Epithelial cell of proximal tubule (primary cell): Measurements from ENCODE around the gene RNU5B-1. TPM values are rescaled to one million over a fixed set of nuclear protein-coding genes. Genes with fewer than 3 reads are reported as not detected.

Experiments used
- DNase-seq: peaks from one replicate; pipeline ENCODE4 v3.0.0-alpha.2; 2011; ENCODE audit warnings: low read depth
- H3K4me3 ChIP-seq: 2 replicates; pipeline ENCODE4 v1.5.1; 2011; ENCODE audit warnings: low read depth, mild to moderate bottlenecking, low read length
- total RNA-seq: library from RNA; depleted of rRNA; stranded (reverse); fragments of >200 nt; gene quantifications from 2 replicates; pipeline ENCODE4 v1.2.3, GENCODE V29; 2015
- TF ChIP-seq, protein P1 (sequence below): conservative IDR thresholded peaks from 2 replicates; pipeline ENCODE4 v1.5.1; 2012; ENCODE audit warnings: low read depth, mild to moderate bottlenecking, low read length

The RNU5B-1 gene
- not detected in 2 replicates for total RNA-seq

DNA sequence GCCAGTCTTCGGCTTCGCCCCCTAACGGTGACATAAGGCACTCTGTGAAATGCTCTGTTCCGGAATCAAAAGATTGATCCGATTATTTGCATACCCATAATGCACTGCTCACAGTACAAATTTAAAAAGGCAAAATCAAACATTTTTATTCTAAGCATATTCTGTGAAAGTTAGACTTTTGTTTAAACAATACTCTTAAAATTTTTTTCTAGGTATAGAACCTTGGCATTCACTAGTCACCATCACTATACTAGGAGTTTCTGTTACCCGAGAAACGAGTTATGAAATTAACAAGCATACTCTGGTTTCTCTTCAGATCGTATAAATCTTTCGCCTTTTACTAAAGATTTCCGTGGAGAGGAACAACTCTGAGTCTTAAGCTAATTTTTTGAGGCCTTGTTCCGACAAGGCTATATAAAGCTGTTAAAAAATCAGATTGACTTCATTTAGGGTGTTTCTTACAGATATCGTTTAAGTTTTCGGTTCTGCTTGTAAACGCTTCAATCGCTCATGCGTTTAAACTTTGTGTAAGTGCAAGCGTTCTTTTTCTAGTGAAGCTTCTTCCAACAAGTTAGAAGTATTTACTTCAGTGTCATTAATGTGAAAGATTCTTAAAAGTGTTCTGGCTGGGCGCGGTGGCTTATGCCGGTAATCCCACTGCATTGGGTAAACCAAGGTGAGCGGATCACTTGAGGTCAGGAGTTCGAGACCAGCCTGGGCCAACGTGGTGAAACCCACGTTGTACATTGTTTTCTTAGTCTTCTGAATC is at the start of gene RNU5B-1:
Gene RNU5B-1, plus strand, starts transcription at position 297 of the 769 bp plus-strand sequence.
- H3K4me3 ChIP-seq, result peak within 1 kb of the TSS; percentile 60
- TF ChIP-seq, protein P1, sequence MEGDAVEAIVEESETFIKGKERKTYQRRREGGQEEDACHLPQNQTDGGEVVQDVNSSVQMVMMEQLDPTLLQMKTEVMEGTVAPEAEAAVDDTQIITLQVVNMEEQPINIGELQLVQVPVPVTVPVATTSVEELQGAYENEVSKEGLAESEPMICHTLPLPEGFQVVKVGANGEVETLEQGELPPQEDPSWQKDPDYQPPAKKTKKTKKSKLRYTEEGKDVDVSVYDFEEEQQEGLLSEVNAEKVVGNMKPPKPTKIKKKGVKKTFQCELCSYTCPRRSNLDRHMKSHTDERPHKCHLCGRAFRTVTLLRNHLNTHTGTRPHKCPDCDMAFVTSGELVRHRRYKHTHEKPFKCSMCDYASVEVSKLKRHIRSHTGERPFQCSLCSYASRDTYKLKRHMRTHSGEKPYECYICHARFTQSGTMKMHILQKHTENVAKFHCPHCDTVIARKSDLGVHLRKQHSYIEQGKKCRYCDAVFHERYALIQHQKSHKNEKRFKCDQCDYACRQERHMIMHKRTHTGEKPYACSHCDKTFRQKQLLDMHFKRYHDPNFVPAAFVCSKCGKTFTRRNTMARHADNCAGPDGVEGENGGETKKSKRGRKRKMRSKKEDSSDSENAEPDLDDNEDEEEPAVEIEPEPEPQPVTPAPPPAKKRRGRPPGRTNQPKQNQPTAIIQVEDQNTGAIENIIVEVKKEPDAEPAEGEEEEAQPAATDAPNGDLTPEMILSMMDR, result peak; percentile 90
- DNase-seq, result peak; percentile 98

DNA sequence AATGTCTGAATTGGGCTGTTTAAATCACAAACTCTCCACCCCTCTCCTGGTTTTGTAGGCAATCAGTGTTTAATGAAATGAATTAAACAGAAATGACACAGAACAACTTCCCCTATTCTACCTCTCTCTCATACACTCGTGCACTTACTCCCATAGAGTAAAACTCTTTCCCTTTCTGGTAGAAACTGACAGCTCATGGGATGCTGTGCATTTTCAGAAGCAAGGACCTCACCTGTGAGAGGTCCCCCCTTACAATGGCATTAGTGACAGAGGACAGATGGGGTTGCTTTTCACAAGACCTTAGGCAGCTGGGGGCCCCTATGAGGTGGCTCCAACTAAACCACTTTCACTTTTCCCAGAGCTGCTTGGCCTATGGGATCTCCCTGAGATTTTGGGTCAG is 49.7 kb upstream of the RNU5B-1 start:
- DNase-seq, result no peak
- H3K4me3 ChIP-seq, result no peak overlapping the region
- TF ChIP-seq, protein P1, result no peak

DNA sequence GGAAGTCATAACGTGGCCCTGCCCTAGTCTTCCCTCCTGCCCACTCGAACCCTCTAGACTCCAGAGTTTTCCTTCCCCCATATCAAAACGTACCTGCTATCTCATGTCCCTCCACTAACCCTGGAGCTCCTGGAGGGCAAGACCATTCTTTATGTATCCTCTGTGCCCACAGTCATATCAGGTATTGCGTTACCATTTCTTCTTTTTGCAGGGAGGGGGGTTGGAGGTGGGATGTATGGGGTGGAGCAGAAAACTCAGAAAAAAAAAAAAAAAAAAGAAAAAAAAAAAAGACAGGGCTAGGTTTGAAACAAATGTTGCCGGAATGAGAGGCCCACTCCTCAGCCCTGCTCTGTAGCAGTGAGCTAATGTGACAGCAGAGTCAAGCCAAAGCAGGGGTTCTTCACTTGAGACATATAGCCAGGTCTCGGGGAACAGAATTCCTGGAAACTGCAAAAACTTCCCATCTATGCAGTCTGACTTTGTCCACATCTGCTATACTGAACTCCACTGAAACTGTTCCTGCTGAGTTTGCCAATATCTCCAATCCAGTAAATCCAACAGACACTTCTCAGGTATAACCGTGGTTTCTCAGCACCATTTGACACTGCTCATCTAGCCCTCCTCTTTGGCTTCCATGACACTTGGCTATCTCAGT is 48.9 kb upstream of the RNU5B-1 start:
- no peak overlapping the region for H3K4me3 ChIP-seq
- TF ChIP-seq, protein P1, result no peak
- no peak for DNase-seq

DNA sequence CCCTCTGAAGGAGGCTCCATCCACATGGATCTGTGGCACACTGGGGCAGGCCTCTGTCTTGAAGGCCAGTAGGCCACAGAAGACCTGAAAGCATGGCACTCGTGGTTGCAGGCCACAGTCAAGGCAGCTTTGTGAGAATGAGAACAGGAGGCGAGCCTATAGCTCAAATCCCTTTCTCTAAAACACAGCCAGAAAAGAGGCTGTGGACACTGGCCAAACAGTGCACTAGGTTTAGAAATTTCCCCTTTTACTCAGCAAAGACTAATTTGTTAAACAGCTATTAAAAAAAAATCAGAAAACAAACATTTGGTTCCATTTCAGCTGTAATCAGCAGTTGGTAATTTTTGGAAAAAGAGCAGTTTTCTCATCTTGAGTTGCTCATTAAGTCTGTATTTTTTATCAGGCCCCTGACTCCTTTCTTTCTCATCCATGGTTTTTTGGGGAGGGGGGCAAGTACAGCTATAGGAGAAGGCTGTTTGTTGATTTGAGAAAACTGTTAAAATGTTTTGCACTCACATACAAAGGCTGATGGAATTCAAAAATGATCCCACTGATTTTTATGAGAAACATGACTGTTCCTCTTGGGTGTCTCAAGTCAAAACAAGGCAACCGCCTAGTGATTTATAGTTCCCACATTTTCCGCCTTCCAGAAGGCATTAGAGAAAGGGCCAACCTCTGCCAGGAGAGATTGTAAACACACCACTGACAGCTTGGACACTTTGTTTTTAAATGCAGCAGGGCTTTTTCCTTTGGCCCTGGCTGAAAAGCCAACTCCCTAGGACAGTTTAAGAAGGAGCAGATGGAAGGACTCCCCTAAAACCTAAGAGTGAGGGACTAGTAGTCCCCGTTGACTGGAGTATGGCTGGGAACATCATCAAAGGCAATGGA is 45.9 kb upstream of the RNU5B-1 start:
- no peak for DNase-seq
- TF ChIP-seq, protein P1, result no peak
- no peak overlapping the region for H3K4me3 ChIP-seq

DNA sequence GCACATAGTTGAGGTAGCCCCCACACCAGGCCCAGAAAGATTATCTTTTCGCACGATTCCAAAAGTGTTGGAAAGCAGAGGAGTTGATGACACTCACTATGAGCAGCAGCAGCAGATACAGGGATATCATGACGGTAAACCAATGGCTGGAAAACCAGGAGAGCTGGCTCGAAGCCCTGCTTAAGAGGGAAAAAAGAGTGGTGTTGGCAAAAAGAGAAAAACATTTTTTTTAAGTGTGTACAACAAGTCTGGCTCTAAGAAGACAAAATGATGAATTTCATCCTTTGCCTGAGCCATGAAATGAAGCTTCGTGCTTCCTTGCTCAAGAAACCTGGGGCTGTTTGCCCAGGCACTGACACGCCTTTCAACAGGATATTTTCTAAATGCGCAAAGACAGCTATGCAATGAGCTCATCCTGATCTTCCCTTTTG is 45.1 kb upstream of the RNU5B-1 start:
- TF ChIP-seq, protein P1, result no peak
- DNase-seq, result no peak
- no peak overlapping the region for H3K4me3 ChIP-seq

DNA sequence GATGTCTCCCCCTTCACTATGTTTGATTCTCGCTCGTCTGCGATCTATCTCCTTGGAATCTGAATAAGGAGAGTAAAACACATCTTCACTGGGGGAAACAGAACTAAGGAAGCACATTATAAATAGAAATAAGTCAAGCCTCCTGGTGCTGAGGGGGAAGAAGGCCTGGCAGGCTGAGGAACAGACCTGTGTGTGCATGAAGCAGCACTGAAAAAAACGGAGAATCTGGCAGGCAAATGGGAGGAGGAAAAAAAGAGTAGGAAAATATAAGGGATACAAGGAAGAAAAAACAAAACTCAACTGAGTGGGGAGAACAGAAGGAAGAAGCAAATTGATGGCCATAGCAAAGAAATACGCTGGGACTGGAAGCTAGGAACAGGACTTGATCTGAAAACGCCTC is 43.5 kb upstream of the RNU5B-1 start:
- H3K4me3 ChIP-seq, result no peak overlapping the region
- TF ChIP-seq, protein P1, result no peak
- no peak for DNase-seq
